ENCODE data around the gene HNRNPA2B1. TPM values are rescaled to one million over a fixed set of nuclear protein-coding genes. Genes with fewer than 3 reads are reported as not detected.

Gene HNRNPA2B1
- polyA plus RNA-seq, 2 of the 4 experiments (the other 2 are of a cell fraction) = 1,070 to 2,251 TPM

GRCh38 chr7:26140380-26140779, 60.2 kb downstream of the HNRNPA2B1 start:
- ChIA-PET POLR2A (no interaction called here), CTCF (no interaction called here)
- Histone ChIP-seq H3K4me2 (no peak overlapping the region), H3K4me3 (no peak overlapping the region), H3K4me1 (peaks cover 19% of the 10 kb centered on the region), H3K27ac (no peak overlapping the region), H3K9me3 (no peaks in the 10 kb centered on the region)
- 89% methylated on average over 1 of the region's 1 CpG for WGBS (ENCODE audit: missing lambda C conversion rate)
- no peak for FAIRE-seq
- TF ChIP-seq HEYL (CRISPR knock-in tag; IDR thresholded peaks at IDR 0.05) = no peak
- TF ChIP-seq ZSCAN20 (CRISPR knock-in tag; IDR thresholded peaks at IDR 0.05) = no peak
- no peak for DNase-seq (ENCODE audit: low read depth in 1 of 2, low spot score in 1 of 2)
- ATAC-seq = no peak

Other genes with a start within 250 kb of the HNRNPA2B1 start
- gene NFE2L3, start 48.5 kb downstream of the HNRNPA2B1 start, polyA plus RNA-seq (2011; rRNA removed) = 9.6 and 11.4 TPM in 2 replicates
- 4.9 to 10.0 TPM (median 6.7 TPM) in 3 replicates for gene NFE2L3, start 48.5 kb downstream of the HNRNPA2B1 start, polyA plus RNA-seq (2017; fragmentation: RNase III; extraction: RNeasy Plus Mini Kit Qiagen cat#74134 plus additional on column Dnase treatment)
- gene CBX3, start 999 bp upstream of the HNRNPA2B1 start, polyA plus RNA-seq (2011; rRNA removed) = 177 and 275 TPM in 2 replicates
- gene CBX3, start 999 bp upstream of the HNRNPA2B1 start, polyA plus RNA-seq (2017; fragmentation: RNase III; extraction: RNeasy Plus Mini Kit Qiagen cat#74134 plus additional on column Dnase treatment) = 286 to 298 TPM (median 288 TPM) in 3 replicates
- 10.1 and 12.6 TPM in 2 replicates for gene SNX10, start 91.1 kb upstream of the HNRNPA2B1 start, polyA plus RNA-seq (2011; rRNA removed)
- gene SNX10, start 91.1 kb upstream of the HNRNPA2B1 start, polyA plus RNA-seq (2017; fragmentation: RNase III; extraction: RNeasy Plus Mini Kit Qiagen cat#74134 plus additional on column Dnase treatment) = 4.5 to 5.5 TPM (median 5.1 TPM) in 3 replicates

All from A549 (cell line).